H9 (cell line): ENCODE measurements around the gene ADARB2. TPM values are rescaled to one million over a fixed set of nuclear protein-coding genes. Genes with fewer than 3 reads are reported as not detected.

Source experiments
- DNase-seq: peaks from one replicate; pipeline ENCODE4 v3.0.0-alpha.2; 2017
- H2AFZ ChIP-seq: one replicate; pipeline ENCODE4 v1.6.1; 2013; ENCODE audit warnings: mild to moderate bottlenecking, low read length, control low read depth, moderate library complexity
- H2AK5ac ChIP-seq: 2 replicates; pipeline ENCODE4 v1.6.1; 2013; ENCODE audit warnings: low read length, control low read depth, mixed read lengths; ENCODE audit not compliant: insufficient read length
- H2BK120ac ChIP-seq: one replicate; pipeline ENCODE4 v1.6.1; 2013; ENCODE audit warnings: low read depth, mild to moderate bottlenecking, low read length, control low read depth, inconsistent platforms; ENCODE audit not compliant: poor library complexity, severe bottlenecking
- H2BK12ac ChIP-seq: 2 replicates; pipeline ENCODE4 v1.6.1; 2013; ENCODE audit warnings: low read length, control low read depth, mixed read lengths, low read depth; ENCODE audit not compliant: insufficient read length
- H2BK15ac ChIP-seq: 2 replicates; pipeline ENCODE4 v1.6.1; 2013; ENCODE audit warnings: low read depth, low read length, control low read depth
- H2BK20ac ChIP-seq: one replicate; pipeline ENCODE4 v1.6.1; 2013; ENCODE audit warnings: low read depth, mild to moderate bottlenecking, low read length, control low read depth, inconsistent platforms; ENCODE audit not compliant: poor library complexity, severe bottlenecking
- H2BK5ac ChIP-seq: 2 replicates; pipeline ENCODE4 v1.6.1; 2013; ENCODE audit warnings: low read length, control low read depth, mixed read lengths; ENCODE audit not compliant: insufficient read length
- H3K14ac ChIP-seq: 2 replicates; pipeline ENCODE4 v1.6.1; 2013; ENCODE audit warnings: low read length, control low read depth; ENCODE audit not compliant: insufficient read depth
- H3K18ac ChIP-seq: 2 replicates; pipeline ENCODE4 v1.6.1; 2013; ENCODE audit warnings: low read depth, mild to moderate bottlenecking, mixed read lengths, low read length, control low read depth; ENCODE audit not compliant: insufficient read length
- H3K23ac ChIP-seq: 2 replicates; pipeline ENCODE4 v1.6.1; 2013; ENCODE audit warnings: low read length, control low read depth, mixed read lengths, low read depth; ENCODE audit not compliant: insufficient read length
- H3K23me2 ChIP-seq: 2 replicates; pipeline ENCODE4 v1.6.1; 2013; ENCODE audit warnings: low read depth, mild to moderate bottlenecking, mixed read lengths, low read length, control low read depth; ENCODE audit not compliant: insufficient read length, poor library complexity, severe bottlenecking
- H3K27ac ChIP-seq: 2 replicates; pipeline ENCODE4 v1.5.1; 2013; ENCODE audit warnings: low read length, control low read depth, mixed read lengths, low read depth; ENCODE audit not compliant: insufficient read length
- H3K27me3 ChIP-seq: 2 replicates; pipeline ENCODE4 v1.6.1; 2013; ENCODE audit warnings: low read length, control low read depth, inconsistent platforms; ENCODE audit not compliant: insufficient read depth
- H3K4ac ChIP-seq: 2 replicates; pipeline ENCODE4 v1.6.1; 2013; ENCODE audit warnings: low read depth, mild to moderate bottlenecking, control low read depth, inconsistent platforms, low read length, moderate library complexity
- H3K4me1 ChIP-seq: 2 replicates; pipeline ENCODE4 v1.6.1; 2013; ENCODE audit warnings: low read length, control low read depth, inconsistent platforms; ENCODE audit not compliant: insufficient read depth
- H3K4me2 ChIP-seq: 2 replicates; pipeline ENCODE4 v1.6.1; 2013; ENCODE audit warnings: low read length, control low read depth, mixed read lengths; ENCODE audit not compliant: insufficient read length, insufficient read depth
- H3K56ac ChIP-seq: 2 replicates; pipeline ENCODE4 v1.6.1; 2013; ENCODE audit warnings: low read depth, mild to moderate bottlenecking, mixed read lengths, low read length, control low read depth; ENCODE audit not compliant: insufficient read length
- H3K79me1 ChIP-seq: 2 replicates; pipeline ENCODE4 v1.6.1; 2013; ENCODE audit warnings: low read depth, mild to moderate bottlenecking, moderate library complexity, low read length, control low read depth, inconsistent platforms; ENCODE audit not compliant: insufficient read depth, poor library complexity, severe bottlenecking
- H3K79me2 ChIP-seq: 2 replicates; pipeline ENCODE4 v1.6.1; 2013; ENCODE audit warnings: low read length, control low read depth, inconsistent platforms; ENCODE audit not compliant: insufficient read depth
- H3K9ac ChIP-seq: 2 replicates; pipeline ENCODE4 v1.6.1; 2013; ENCODE audit warnings: low read length, control low read depth, mixed read lengths; ENCODE audit not compliant: insufficient read length; ENCODE audit errors: extremely low read depth
- H3K9me3 ChIP-seq: one replicate; pipeline ENCODE4 v1.6.1; 2013; ENCODE audit warnings: low read depth, low read length, inconsistent platforms; ENCODE audit not compliant: control insufficient read depth
- H3T11ph ChIP-seq: one replicate; pipeline ENCODE4 v1.6.1; 2013; ENCODE audit warnings: mild to moderate bottlenecking, low read length, control low read depth, inconsistent platforms
- H4K20me1 ChIP-seq: one replicate; pipeline ENCODE4 v1.6.1; 2013; ENCODE audit not compliant: control insufficient read depth, insufficient read length, insufficient read depth
- H4K5ac ChIP-seq: 2 replicates; pipeline ENCODE4 v1.6.1; 2013; ENCODE audit warnings: low read depth, mild to moderate bottlenecking, mixed read lengths, low read length, control low read depth; ENCODE audit not compliant: insufficient read length
- H4K8ac ChIP-seq: replicated peaks from 2 replicates; pipeline ENCODE4 v1.6.1; 2013; ENCODE audit warnings: low read length, control low read depth, mixed read lengths, low read depth; ENCODE audit not compliant: insufficient read length
- H4K91ac ChIP-seq: 2 replicates; pipeline ENCODE4 v1.6.1; 2013; ENCODE audit warnings: low read depth, mild to moderate bottlenecking, moderate library complexity, mixed read lengths, low read length, control low read depth; ENCODE audit not compliant: insufficient read length
- H3K27ac Mint-ChIP-seq, 3 experiments: 2 replicates in 2 of 3; 3 replicates in 1 of 3; pipeline ENCODE4 v1.8.0; 2020 to 2021; ENCODE audit warnings: mixed read lengths in 3 of 3, mild to moderate bottlenecking in 1 of 3, moderate library complexity in 1 of 3
- H3K27me3 Mint-ChIP-seq: 2 replicates; pipeline ENCODE4 v1.8.0; 2021; ENCODE audit warnings: low read depth, mild to moderate bottlenecking, moderate library complexity, mixed read lengths
- H3K36me3 Mint-ChIP-seq, 3 experiments: 2 replicates in 2 of 3; 3 replicates in 1 of 3; pipeline ENCODE4 v1.8.0; 2020 to 2021; ENCODE audit warnings: low read depth in 3 of 3, mixed read lengths in 3 of 3; ENCODE audit not compliant: insufficient read depth in 1 of 3
- H3K4me1 Mint-ChIP-seq, 2 experiments: 2 replicates each; pipeline ENCODE4 v1.8.0; 2020; ENCODE audit warnings: mixed read lengths in 2 of 2
- H3K4me3 Mint-ChIP-seq, 2 experiments: 2 replicates in 1 of 2; 3 replicates in 1 of 2; pipeline ENCODE4 v1.8.0; 2020 to 2021; ENCODE audit warnings: mild to moderate bottlenecking in 2 of 2, mixed read lengths in 2 of 2, moderate library complexity in 1 of 2
- H3K9me3 Mint-ChIP-seq, 2 experiments: 2 replicates in 1 of 2; 3 replicates in 1 of 2; pipeline ENCODE4 v1.8.0; 2020; ENCODE audit warnings: mild to moderate bottlenecking in 2 of 2, mixed read lengths in 2 of 2, moderate library complexity in 1 of 2
- WGBS: extraction: QIAGEN DNeasy Blood & Tissue Kit; methylation state at CpG from one replicate; pipeline ENCODE4 v1.1.7; 2013; ENCODE audit warnings: missing lambda C conversion rate, low lambda C conversion rate, mixed read lengths; ENCODE audit not compliant: insufficient read length; ENCODE audit errors: extremely low coverage; 5-methylcytosine and 5-hydroxymethylcytosine counted together
- total RNA-seq: library from RNA; stranded (reverse); gene quantifications from 2 replicates; pipeline ENCODE4 v1.2.1, GENCODE V29; 2021
- TF ChIP-seq, protein P1 (sequence below): fragments of 200-600 bp; sonication (generic); conservative IDR thresholded peaks from 3 replicates; pipeline ENCODE4 v1.8.0; 2021; ENCODE audit warnings: antibody characterized with exemption, mild to moderate bottlenecking

ADARB2 gene
- total RNA-seq, 1 experiment from 2014 or later, result 0.87 TPM

GRCh38 chr10:1666147-1666546 lies 71.2 kb downstream of the ADARB2 start:
- H3K4me1 Mint-ChIP-seq, result peaks cover 3 to 5% of the 10 kb centered on the region in 2 experiments
- H3K9me3 Mint-ChIP-seq, result peaks cover 3 to 4% of the 10 kb centered on the region in 2 experiments; a peak in 4 of 5 replicates
- peaks cover 2% of the 10 kb centered on the region for H3K27me3 Mint-ChIP-seq
- Histone ChIP-seq H4K8ac (no peak overlapping the region), H3K27me3 (no peaks in the 10 kb centered on the region; the same call in 1 of the 2 replicates), H3K4me2 (no peak overlapping the region), H3K9ac (no peak overlapping the region), H3K14ac (no peak overlapping the region), H4K91ac (no peak overlapping the region), H2AK5ac (no peak overlapping the region), H2BK20ac (no peak overlapping the region), H2BK12ac (no peak overlapping the region), H4K20me1 (no peaks in the 10 kb centered on the region), H3K79me1 (no peaks in the 10 kb centered on the region), H3K9me3 (no peaks in the 10 kb centered on the region), H3K18ac (no peak overlapping the region), H2AFZ (no peak overlapping the region), H3K23ac (no peak overlapping the region), H2BK15ac (no peak overlapping the region), H4K5ac (no peak overlapping the region), H2BK5ac (no peak overlapping the region), H3K56ac (no peak overlapping the region), H2BK120ac (no peak overlapping the region), H3K27ac (no peak overlapping the region), H3K4ac (no peak overlapping the region), H3K4me1 (peaks cover 2% of the 10 kb centered on the region; the same call in 1 of the 2 replicates), H3K23me2 (no peaks in the 10 kb centered on the region), H3T11ph (no peak overlapping the region), H3K79me2 (no peaks in the 10 kb centered on the region)
- H3K36me3 Mint-ChIP-seq, result peaks cover 0 to 5% (median 0%) of the 10 kb centered on the region in 3 experiments; a peak in 2 of 7 replicates
- TF ChIP-seq, protein P1, sequence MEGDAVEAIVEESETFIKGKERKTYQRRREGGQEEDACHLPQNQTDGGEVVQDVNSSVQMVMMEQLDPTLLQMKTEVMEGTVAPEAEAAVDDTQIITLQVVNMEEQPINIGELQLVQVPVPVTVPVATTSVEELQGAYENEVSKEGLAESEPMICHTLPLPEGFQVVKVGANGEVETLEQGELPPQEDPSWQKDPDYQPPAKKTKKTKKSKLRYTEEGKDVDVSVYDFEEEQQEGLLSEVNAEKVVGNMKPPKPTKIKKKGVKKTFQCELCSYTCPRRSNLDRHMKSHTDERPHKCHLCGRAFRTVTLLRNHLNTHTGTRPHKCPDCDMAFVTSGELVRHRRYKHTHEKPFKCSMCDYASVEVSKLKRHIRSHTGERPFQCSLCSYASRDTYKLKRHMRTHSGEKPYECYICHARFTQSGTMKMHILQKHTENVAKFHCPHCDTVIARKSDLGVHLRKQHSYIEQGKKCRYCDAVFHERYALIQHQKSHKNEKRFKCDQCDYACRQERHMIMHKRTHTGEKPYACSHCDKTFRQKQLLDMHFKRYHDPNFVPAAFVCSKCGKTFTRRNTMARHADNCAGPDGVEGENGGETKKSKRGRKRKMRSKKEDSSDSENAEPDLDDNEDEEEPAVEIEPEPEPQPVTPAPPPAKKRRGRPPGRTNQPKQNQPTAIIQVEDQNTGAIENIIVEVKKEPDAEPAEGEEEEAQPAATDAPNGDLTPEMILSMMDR, result no peak
- no peak for DNase-seq
- no peak overlapping the region for H3K4me3 Mint-ChIP-seq
- no CpG with 5 or more reads among the region's 20 CpGs for WGBS
- no peak overlapping the region for H3K27ac Mint-ChIP-seq
